ENCODE results near the gene DDB1. TPM values are rescaled to one million over a fixed set of nuclear protein-coding genes. Genes with fewer than 3 reads are reported as not detected.

The DDB1 gene
- total RNA-seq, 2 donors from 2014 or later, result 70.6 to 91.0 TPM

DNA sequence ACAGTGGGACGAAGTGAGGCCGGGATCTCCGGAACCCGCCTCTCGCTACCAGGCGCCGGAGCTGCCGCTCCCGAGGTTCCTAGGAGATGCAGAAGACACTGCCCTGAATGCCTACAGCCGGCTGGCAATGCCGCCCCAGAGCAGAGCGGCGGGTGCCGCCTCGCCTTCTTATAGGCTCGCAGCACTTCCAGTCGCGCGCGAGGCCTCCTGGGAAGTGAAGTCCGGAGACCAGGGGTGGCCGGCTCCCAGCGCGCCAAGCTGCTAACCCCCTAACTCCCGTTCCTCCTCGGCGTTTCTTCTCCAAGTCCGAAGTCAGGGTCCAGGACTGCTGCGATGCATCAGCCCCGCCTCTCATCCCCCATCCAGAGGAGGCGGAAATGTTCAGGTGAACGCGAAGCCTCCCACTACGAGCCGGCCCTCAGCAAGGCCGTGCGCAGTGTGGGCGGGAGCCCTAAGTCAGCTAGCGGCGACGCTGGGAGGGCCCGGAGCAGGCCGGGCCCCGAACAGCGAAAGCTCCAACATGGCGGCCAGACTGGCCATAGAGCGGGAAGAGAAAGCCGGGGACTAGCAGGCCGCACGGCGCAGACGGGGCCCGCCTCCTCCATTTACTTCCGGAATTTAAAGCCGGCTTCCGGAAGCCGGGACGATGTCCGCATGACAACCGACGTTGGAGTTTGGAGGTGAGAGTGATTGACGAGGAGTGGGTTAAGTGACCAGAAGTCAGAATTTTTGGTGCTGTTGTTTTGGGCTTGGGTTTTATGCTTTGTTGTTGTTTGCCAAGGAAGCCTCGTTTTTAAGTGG lies 29.0 kb upstream of the DDB1 start, which contains the start of the genes CYB561A3 and TMEM138:
TSS of gene CYB561A3 (minus strand) at position 142 of the 801 bp plus-strand sequence. CDS start 5,169 bp downstream, outside the sequence.
TSS of gene TMEM138 (plus strand) at position 634 of the 801 bp plus-strand sequence. CDS start 2,017 bp downstream, outside the sequence.
- TF ChIP-seq POLR2A (IDR thresholded peaks at IDR 0.05), result peak; percentile 75 to 94 (median 92)
- TF ChIP-seq, protein P1, sequence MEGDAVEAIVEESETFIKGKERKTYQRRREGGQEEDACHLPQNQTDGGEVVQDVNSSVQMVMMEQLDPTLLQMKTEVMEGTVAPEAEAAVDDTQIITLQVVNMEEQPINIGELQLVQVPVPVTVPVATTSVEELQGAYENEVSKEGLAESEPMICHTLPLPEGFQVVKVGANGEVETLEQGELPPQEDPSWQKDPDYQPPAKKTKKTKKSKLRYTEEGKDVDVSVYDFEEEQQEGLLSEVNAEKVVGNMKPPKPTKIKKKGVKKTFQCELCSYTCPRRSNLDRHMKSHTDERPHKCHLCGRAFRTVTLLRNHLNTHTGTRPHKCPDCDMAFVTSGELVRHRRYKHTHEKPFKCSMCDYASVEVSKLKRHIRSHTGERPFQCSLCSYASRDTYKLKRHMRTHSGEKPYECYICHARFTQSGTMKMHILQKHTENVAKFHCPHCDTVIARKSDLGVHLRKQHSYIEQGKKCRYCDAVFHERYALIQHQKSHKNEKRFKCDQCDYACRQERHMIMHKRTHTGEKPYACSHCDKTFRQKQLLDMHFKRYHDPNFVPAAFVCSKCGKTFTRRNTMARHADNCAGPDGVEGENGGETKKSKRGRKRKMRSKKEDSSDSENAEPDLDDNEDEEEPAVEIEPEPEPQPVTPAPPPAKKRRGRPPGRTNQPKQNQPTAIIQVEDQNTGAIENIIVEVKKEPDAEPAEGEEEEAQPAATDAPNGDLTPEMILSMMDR (IDR thresholded peaks at IDR 0.05), result no peak
- DNase-seq, result peak; percentile 91 to 93 (median 92)
- H3K36me3 ChIP-seq (replicated peaks in 1 of 2; ENCODE audit: insufficient read depth in 1 of 2, low read depth in 2 of 2), result peaks cover 0 to 11% of the 10 kb centered on the region in 2 donors
- WGBS, 2 donors, result 0% methylated on average over 9 to 62 of the region's 63 CpGs
- peak within 1 kb of the TSS; percentile 98 to 99 (median 98) for H3K27ac ChIP-seq
- peak within 1 kb of the TSS; percentile 48 to 52 for H3K4me3 ChIP-seq
- intact Hi-C loops (cut with DNase I), result no loop called here
- no peaks in the 10 kb centered on the region for H3K9me3 ChIP-seq
- H3K4me1 ChIP-seq, result peaks cover 21% of the 10 kb centered on the region
- no peaks in the 10 kb centered on the region for H3K27me3 ChIP-seq
- peak; percentile 95 for ATAC-seq

DNA sequence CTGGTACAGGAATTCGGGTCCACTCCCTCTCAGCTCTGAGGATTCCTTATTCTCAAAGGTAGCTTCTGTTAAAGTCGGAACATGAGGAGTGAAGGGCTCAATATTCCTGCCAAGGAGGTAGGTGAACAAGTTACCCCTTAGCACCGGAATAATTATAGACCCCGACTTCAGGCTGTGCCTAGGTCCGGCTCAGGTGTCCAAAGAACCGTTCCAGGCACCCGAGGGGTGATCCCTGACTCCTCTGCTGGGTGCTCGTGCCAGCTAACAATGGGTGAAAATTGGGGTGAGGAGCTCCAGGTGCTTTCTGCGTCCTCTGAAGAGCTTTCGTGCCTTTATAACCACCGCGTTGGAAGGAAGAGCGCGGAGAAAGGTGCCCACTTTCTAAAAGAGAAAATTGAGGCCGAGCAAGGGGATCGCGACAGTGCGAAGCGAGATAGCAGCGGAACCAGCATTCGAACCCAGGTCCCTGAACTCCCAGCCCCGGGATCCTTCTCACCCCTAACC lies 28.4 kb upstream of the DDB1 start:
- ATAC-seq, result no peak

DNA sequence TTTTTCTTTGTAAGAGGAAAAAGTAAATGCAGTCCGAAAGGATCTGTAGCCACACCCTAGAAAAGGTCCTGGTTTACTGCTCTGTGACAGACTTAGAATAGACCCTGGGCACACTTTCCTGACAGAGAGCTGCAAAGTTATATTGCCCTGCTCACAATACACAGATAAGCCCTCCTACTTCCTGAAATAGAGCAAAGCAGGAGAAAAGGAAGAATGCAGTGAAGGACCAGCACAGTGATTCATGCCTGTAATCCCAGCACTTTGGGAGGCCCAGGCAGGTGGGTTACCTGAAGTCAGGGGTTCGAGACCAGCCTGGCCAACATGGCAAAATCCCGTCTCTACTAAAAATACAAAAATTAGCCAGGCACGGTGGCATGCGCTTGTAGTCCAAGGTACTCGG lies 26.6 kb upstream of the DDB1 start:
- no peaks in the 10 kb centered on the region for H3K36me3 ChIP-seq (replicated peaks in 1 of 2; ENCODE audit: insufficient read depth in 1 of 2, low read depth in 2 of 2)
- no peaks in the 10 kb centered on the region for H3K27me3 ChIP-seq
- no peak overlapping the region for H3K4me3 ChIP-seq
- DNase-seq (no peak), ATAC-seq (no peak)
- 89 to 92% methylated on average over 6 of the region's 6 CpGs for WGBS, 2 donors
- intact Hi-C loops (cut with DNase I), result no loop called here
- no peaks in the 10 kb centered on the region for H3K9me3 ChIP-seq
- H3K27ac ChIP-seq, result no peak overlapping the region
- H3K4me1 ChIP-seq, result peaks cover 21% of the 10 kb centered on the region
- no peak for TF ChIP-seq POLR2A (IDR thresholded peaks at IDR 0.05)
- TF ChIP-seq, protein P1 (IDR thresholded peaks at IDR 0.05), result no peak

More for the DNA sequence above, 28.4 kb upstream of the DDB1 start:
- TF ChIP-seq, protein P1 (IDR thresholded peaks at IDR 0.05), result no peak
- no peak for TF ChIP-seq POLR2A (IDR thresholded peaks at IDR 0.05)
- Histone ChIP-seq H3K9me3 (no peaks in the 10 kb centered on the region), H3K36me3 (replicated peaks in 1 of 2; ENCODE audit: insufficient read depth in 1 of 2, low read depth in 2 of 2) (peaks cover 0 to 6% of the 10 kb centered on the region in 2 donors), H3K4me1 (peaks cover 21% of the 10 kb centered on the region), H3K4me3 (peak overlapping the region; percentile 48 to 52), H3K27me3 (no peaks in the 10 kb centered on the region), H3K27ac (peak overlapping the region; percentile 98 to 99 (median 98))
- 2 to 3% methylated on average over 15 to 22 of the region's 22 CpGs for WGBS, 2 donors
- intact Hi-C loops (cut with DNase I), result no loop called here
- DNase-seq, result no peak

DNA sequence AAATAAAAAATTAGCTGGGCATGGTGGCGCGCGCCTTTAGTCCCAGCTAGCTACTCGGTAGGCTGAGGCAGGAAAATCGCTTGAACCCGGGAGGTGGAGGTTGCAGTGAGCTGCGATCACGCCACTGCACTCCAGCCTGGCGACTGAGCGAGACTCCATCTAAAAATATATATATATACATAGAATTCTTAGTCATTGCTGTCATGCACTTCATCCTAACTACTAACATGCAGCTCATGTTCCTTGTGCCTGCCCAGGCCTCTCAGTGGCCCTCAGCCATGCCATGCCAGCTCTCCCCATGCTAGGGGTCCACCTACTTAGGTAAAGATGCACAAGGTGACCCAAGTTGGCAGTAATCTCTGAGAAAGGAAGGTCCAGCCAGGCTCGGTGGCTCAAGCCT lies 25.7 kb upstream of the DDB1 start:
- H3K4me3 ChIP-seq, result no peak overlapping the region
- peaks cover 20% of the 10 kb centered on the region for H3K4me1 ChIP-seq
- WGBS, 2 donors, result 94 to 95% methylated on average over 11 of the region's 11 CpGs
- no peaks in the 10 kb centered on the region for H3K9me3 ChIP-seq
- no peak overlapping the region for H3K27ac ChIP-seq
- no peaks in the 10 kb centered on the region for H3K27me3 ChIP-seq
- TF ChIP-seq, protein P1 (IDR thresholded peaks at IDR 0.05), result no peak
- TF ChIP-seq POLR2A (IDR thresholded peaks at IDR 0.05), result no peak
- no peaks in the 10 kb centered on the region for H3K36me3 ChIP-seq (replicated peaks in 1 of 2; ENCODE audit: insufficient read depth in 1 of 2, low read depth in 2 of 2)
- ATAC-seq (no peak), DNase-seq (no peak)
- intact Hi-C loops (cut with DNase I), result no loop called here
